Measurements from ENCODE around the gene ARMH1.

ARMH1 gene

GRCh38 chr1:44670751-44671640 is 3.5 kb upstream of the ARMH1 start:
- no peak for DNase-seq

- DNase-seq = peak; percentile 87 to 95 (median 92)
Observed at GRCh38 chr1:44672254-44672955, 2.1 kb upstream of the ARMH1 start.

- DNase-seq = no peak
Observed at GRCh38 chr1:44672961-44673674, 1.4 kb upstream of the ARMH1 start.

DNA sequence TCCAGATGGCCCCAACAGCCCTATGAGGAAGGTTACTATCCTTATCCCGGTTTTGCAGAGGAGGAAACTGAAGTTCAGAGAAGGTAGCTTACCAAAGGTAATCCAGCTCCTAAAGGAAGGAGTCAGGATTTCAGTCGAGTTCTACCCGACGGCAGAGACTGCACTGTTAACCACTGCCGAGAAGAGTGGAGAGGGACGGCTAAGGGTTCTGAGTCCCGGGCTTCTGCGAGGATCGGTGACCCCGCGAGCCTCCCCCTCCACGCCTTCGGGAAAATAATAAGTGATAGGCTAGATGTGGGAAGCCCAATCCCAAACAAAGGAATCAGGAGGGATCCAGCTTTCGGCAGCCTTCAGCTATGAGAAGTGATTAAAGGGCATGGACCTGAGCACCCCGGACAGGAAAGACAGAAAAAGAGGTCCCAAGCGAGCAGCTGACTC is 820 bp upstream of the ARMH1 start:
- peak in 2 of 4 experiments; percentile 6 to 36 for DNase-seq

DNA sequence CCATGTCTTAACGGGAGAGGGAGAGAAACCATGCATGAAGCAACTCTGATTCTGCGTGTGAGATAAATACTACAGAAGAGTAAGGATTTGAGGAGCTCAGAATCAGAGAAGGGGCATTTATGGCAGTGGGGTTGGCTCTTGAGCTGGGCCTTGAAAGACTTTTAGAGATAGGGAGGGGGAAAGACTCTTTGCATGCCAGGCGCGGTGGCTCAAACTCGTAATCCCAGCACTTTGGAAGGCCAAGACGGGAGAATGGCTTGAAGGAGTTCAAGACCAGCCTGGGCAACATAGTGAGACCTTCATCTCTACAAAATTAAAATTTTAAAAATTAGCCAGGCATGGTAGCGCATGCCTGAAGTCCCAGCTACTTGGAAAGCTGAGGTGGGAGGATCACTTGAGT is 672 bp downstream of the ARMH1 start:
- no peak for DNase-seq

- peak; percentile 77 to 96 (median 86) for DNase-seq
Observed at GRCh38 chr1:44676484-44677200, 2.1 kb downstream of the ARMH1 start.

DNA sequence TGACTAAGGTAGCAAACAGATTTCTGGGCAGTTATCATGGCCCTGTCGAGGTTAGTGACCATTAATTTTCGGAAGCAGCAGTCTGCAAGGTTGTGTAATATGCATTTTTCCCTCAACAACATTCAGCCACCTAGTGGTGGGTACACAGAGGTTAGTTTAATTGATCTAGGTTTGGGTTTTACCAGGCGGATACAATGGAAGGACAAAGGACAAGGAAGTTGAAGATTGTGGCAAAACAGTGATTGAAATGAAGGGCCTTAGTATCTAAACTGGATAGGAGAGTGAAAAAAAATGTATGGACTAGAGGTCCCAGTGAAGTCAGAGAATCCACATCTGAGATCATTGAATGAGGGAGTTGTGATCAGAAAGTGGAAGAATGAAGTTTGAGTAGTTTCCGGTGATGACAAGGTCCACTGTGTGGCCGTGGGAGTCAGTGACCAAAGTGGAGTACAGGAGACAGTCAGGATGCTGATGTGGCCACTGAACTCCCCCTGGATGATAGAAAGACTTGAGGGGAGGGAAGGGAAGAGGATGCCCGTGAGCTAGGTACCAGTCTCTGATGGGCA is 2.8 kb downstream of the ARMH1 start:
- peak; percentile 47 to 85 (median 72) for DNase-seq

GRCh38 chr1:44678120-44678519 is 3.6 kb downstream of the ARMH1 start:
- no peak for DNase-seq

GRCh38 chr1:44678626-44679025 is 4.1 kb downstream of the ARMH1 start:
- no peak for DNase-seq

DNA sequence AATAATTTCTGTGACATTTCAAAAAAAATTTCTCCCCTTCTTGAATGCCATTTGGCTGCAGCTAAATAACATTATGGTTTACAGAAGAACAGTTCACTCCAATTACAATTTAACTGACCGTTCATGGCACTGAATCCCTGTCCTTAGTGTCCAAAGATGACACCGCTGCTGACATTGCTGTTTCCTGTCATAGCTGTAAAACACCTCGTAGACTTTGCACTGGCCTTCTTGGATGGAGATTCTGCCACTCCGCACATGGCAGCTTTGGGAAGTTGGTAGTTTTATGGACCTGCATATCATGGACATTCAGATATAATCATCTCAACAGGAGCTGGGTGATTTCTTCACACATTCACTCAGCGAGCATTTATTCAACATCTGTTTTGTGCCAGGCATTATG is 5.0 kb downstream of the ARMH1 start:
- DNase-seq = no peak

GRCh38 chr1:44681905-44682882 is 7.7 kb downstream of the ARMH1 start:
- no peak for DNase-seq

- peak in 2 of 4 experiments; percentile 23 to 36 for DNase-seq
Observed at GRCh38 chr1:44682883-44683265, 8.4 kb downstream of the ARMH1 start.

DNA sequence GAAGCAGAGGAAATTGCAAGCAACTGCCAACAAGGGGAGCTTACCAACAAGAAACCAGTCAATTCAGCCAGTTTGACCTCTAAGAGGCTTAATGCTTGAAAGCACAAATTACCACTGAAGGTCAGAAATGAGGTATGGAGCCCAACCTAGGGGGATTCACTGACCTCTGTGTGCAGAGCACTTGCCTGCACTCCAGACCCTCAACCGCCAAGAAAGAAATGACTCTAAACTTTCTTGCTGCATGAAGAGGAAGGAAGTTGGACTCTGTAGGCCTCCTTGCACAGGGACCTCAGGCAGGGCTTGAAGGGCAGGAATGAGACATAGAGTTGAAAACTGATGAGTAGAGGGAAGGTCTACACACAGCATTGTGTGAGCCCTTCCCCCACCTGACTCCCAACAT is 10.0 kb downstream of the ARMH1 start:
- peak; percentile 41 to 69 (median 62) for DNase-seq

DNA sequence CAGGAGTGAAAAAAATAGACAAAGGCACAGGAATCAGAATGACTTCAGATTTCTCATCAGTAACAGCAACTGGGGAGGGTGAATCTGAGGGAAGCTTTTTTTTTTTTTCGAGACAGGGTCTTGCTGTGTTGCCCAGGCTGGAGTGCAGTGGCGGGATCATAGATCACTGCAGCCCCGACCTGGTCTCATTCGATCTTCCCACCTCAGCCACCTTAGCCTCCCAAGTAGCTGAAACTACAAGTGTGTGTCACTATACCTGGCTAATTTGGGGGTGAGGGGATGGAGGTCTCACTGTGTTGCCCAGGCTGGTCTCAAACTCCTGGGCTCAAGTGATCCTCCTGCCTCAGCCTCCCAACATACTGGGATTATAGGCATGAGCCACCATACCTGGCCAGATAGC is 10.7 kb downstream of the ARMH1 start:
- no peak for DNase-seq

GRCh38 chr1:44685881-44686280 is 11.4 kb downstream of the ARMH1 start:
- DNase-seq = peak in 2 of 4 experiments; percentile 26 to 44

- DNase-seq = no peak
Observed at GRCh38 chr1:44688760-44689446, 14.4 kb downstream of the ARMH1 start.

DNA sequence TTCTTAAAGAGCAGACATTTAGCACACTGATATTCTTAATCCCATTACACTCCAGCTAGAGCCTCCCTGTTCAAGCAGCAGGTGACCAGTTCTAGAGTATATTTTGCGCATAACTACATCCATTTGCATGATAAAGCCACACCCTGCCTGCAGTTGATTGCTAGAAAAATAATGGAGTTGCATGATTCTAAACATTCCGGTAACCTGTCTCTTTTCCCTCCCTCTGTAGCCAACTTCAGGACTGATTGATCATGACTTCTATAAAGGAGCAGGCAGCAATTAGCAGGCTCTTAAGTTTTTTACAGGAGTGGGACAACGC is 14.9 kb downstream of the ARMH1 start:
- no peak for DNase-seq

DNA sequence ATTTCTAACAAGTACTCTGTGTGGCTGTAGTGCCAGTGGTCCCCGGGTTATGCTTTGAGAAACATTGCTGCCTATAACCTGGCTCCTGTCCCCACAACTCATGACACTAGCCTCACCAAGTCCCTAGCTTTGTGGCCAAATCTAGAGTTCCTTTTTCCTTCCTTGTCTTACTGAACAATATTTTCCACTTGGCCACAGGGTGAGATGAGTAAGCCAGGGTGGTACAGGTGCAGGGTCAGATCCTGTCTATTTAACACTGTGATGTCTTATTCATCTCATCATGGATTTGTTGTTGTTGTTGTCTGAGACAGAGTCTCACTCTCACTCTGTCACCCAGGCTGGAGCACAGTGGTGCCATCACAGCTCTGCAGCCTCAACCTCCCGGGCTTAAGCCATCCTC is 18.6 kb downstream of the ARMH1 start:
- peak in 3 of 4 experiments; percentile 39 to 57 (median 46) for DNase-seq

- peak in 2 of 4 experiments; percentile 42 to 51 for DNase-seq
Observed at GRCh38 chr1:44693900-44694299, 19.4 kb downstream of the ARMH1 start.

GRCh38 chr1:44694863-44695478 is 20.5 kb downstream of the ARMH1 start:
- no peak for DNase-seq

Measured in suppressor macrophage (primary cell).